GM10266 (cell line): ENCODE measurements around the gene PRPF6.

Experiments
- DNase-seq: peaks from one replicate; pipeline ENCODE4 v3.0.0; 2012; ENCODE audit errors: extremely low spot score
- TF ChIP-seq, protein P1 (sequence below): IDR thresholded peaks from 2 replicates; pipeline ENCODE4 v1.5.1; 2012; ENCODE audit warnings: mild to moderate bottlenecking, low read depth; ENCODE audit not compliant: control insufficient read depth, insufficient read depth; ENCODE audit errors: missing control alignments

Gene PRPF6

DNA sequence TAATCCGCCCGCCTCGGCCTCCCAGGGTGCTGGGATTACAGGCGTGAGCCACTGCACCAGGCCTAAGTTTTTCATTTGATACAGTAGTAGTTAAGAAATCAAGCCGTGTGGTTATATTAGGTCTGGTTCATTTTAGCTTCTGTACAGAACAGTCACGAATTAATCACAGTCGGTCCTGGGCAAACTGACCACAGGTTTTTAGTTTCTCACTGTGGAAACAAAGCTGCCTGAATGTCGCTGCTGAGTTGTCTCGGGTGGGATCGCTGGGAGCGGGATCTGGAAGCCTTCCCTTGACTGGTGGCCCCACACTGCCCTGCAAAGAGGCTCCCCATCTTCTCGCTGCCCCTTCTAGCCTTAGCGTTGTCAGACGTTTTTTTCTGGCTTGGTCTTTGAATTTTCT lies 43.3 kb upstream of the PRPF6 start:
- TF ChIP-seq, protein P1, sequence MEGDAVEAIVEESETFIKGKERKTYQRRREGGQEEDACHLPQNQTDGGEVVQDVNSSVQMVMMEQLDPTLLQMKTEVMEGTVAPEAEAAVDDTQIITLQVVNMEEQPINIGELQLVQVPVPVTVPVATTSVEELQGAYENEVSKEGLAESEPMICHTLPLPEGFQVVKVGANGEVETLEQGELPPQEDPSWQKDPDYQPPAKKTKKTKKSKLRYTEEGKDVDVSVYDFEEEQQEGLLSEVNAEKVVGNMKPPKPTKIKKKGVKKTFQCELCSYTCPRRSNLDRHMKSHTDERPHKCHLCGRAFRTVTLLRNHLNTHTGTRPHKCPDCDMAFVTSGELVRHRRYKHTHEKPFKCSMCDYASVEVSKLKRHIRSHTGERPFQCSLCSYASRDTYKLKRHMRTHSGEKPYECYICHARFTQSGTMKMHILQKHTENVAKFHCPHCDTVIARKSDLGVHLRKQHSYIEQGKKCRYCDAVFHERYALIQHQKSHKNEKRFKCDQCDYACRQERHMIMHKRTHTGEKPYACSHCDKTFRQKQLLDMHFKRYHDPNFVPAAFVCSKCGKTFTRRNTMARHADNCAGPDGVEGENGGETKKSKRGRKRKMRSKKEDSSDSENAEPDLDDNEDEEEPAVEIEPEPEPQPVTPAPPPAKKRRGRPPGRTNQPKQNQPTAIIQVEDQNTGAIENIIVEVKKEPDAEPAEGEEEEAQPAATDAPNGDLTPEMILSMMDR, result no peak
- no peak for DNase-seq

DNA sequence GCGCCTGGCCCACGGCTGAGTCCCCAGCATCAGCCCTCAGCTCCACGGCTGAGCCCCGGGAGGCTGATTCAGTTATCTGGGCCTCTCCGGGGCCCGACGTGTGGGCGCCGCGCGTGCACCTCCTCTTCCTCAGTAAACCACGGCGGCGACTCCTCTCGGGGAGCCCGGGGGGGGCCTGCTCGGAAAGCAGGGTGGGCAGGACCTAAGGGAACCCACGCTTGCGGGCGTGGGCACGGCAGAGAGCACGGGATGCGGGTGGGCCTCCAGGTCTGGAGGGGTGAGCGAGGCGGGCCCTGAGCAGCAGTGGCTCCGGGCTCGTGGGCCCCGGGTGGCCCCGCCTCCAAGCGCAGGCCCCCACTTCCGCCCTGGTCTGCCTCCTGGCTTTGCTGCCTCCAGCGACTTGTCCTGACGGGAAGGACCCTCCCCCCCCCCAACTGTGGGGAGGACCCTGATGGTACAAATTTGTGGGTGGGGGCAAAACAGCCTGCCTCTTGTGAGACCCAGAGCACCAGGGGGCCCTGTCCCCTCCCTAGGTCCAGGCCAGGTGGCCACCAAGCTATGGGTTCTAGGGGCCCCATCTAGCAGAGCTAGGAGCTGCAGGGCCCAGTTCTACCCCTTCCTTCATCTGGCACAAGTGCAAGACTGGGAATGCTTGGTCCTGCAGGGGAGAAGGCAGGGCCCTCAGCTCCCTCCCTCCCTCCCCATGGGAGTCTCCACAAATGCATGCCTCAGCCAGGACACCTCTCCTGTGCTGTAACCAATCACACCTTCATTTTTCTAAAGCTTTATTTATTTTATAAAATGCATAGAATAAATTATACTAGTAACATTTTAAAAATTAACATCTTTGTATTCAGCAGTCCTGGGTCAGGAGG lies 41.6 kb upstream of the PRPF6 start:
- TF ChIP-seq, protein P1, result no peak
- no peak for DNase-seq

DNA sequence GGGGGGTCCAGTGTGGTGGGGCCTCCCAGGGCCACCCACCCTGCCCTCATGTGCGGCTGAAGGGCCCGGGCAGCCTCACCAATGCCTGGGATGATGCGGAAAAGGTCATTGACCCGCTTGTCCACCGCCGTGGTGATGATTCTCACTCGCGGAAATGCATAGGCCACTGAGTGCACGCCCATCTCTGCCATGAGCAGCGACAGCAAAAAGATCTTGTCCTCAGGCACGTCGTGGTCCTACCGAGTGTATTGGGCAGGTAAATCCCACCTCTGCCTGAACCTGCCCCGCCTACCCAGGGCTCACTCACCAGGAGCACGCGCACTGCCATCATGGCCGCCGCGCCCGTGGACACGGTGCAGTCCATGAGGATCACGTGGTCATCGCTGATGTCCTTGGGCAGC lies 40.9 kb upstream of the PRPF6 start:
- TF ChIP-seq, protein P1, result no peak
- no peak for DNase-seq

DNA sequence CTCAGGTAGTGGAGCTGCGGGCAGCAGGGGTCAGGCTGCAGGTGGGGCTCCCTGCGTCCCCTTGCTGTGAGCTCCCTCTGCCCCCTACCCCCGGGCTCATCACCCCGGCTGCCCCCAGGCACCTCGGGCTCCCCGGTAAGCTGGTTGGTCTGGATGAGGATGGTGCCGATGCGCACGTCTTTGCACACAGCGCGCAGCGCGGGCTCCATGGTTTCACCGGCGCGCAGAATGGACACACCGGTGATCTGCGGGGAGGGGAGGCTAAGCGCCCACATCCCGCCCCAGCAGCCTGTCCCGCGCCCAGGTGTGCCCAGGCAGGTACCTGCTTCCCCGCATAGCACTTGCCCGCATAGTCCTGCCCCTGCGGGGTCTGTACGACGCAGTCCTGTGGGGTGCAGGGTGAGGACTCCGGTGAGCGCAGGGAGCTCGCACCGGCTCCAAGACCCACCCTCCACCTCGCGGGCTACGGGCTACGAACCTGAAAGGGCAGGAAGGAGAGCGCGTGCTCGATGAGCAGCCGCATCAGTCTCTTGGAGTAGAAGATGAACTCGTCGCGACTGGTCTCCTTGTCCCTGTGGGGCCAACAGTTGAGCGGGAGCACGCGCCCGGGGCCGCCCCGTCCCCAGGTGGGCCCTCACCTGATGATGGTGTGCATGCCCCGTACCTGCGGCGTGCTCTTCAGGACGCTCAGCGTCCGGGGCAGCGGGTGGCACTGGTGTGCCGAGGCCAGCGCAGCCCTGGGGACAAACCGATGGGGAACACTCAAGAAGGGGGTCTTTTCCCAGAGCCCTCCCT lies 40.3 kb upstream of the PRPF6 start:
- no peak for DNase-seq
- TF ChIP-seq, protein P1, result no peak

DNA sequence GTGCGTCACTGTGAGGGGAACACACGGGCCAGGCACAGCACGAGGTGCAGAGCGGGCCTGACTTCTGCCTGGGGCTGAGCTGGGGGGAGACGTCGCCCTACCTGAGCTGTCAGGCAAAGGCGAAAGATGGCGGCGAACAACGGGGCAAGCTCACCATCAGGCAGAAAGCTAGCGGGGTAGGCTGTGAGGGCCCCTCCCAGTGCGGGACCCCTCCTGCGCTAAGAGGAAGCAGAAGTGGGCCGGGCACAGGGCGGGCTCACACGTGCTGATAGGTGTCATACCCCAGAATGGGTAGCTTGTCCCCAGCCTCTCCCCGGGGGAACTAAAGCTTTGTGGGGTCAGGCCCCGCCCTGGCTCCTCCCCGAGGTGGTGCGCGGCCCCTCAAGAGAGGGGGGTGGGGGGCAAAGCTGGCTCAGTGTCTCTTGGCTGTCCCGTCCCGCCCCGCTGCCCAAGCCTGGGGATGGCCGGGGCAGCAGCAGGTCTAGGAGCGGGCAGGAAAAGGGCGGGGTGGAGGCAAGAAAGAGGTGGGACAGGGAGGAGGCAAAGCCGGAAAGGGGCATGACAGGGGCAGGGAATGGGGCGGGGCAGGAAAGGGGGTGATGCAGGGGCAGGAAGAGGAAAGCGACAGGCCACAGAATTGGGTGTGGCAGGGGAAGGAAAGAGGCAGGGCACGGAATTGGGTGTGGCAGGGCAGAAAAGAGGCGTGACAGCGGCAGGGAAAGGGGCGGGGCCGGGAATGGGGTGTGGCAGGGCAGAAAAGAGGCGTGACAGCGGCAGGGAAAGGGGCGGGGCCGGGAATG lies 39.5 kb upstream of the PRPF6 start:
- DNase-seq, result peak; percentile 82
- TF ChIP-seq, protein P1, result no peak

DNA sequence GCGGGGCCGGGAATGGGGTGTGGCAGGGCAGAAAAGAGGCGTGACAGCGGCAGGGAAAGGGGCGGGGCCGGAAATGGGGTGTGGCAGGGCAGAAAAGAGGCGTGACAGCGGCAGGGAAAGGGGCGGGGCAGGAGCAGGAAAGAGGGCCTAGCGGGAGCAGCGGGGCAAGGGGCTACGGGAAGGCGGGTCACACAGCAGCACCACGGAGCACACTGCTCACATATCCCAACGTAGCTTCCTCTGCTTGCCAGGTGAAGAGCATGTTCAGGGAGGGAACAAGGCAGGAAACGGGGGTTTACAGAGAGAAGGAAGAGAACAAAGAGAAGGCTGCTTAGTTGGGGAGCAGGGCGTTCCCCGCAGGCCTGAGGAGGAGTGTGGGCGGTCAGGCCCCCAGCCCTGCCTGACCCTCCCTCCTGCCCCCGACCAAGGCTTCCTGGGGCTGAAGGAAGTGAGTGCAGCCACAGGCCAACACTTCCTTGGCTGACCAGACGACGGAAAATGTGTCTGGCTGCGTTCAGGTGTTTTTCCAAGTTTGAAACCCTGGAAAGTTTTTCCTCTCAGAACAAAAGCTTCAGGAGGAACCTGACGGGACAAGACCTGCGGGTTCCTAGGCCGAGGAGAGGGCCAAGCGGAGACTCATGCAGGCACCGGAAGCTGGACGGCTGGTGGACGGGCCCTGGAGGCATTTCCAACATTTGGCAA lies 38.5 kb upstream of the PRPF6 start:
- DNase-seq, result peak; percentile 75
- TF ChIP-seq, protein P1, result no peak
